HG02798 (cell line): ENCODE data around the gene CCSER2.
"Not testable (repeated sequence)": the region's sequence is repeated elsewhere in the genome, so short reads cannot be mapped to it uniquely, and the experiment has no call there.

Source experiments
- ATAC-seq: cut with Tn5 transposase; IDR thresholded peaks from one replicate; pipeline ENCODE4 v1.9.1; 2021; ENCODE audit warnings: mild to moderate bottlenecking; ENCODE audit not compliant: unreplicated experiment, poor library complexity

Gene CCSER2

GRCh38 chr10:84341538-84341856, 13.1 kb downstream of the CCSER2 start:
- no peak for ATAC-seq

- ATAC-seq: no peak
These were observed 13.6 kb downstream of the CCSER2 start for GRCh38 chr10:84341983-84342382.

- peak; percentile 32 for ATAC-seq
These were observed 14.2 kb downstream of the CCSER2 start for GRCh38 chr10:84342584-84342983.

- no peak for ATAC-seq
These were observed 15.4 kb downstream of the CCSER2 start for GRCh38 chr10:84343831-84344230.

GRCh38 chr10:84344526-84344925, 16.1 kb downstream of the CCSER2 start:
- no peak for ATAC-seq

GRCh38 chr10:84347575-84348002, 19.2 kb downstream of the CCSER2 start:
- ATAC-seq: not testable (repeated sequence)

GRCh38 chr10:84348447-84348846, 20.1 kb downstream of the CCSER2 start:
- no peak for ATAC-seq

- no peak for ATAC-seq
These were observed 20.5 kb downstream of the CCSER2 start for GRCh38 chr10:84348860-84349259.

- ATAC-seq: peak; percentile 95
These were observed 24.0 kb downstream of the CCSER2 start for GRCh38 chr10:84352251-84352842.

GRCh38 chr10:84353052-84353803, 24.8 kb downstream of the CCSER2 start:
- no peak for ATAC-seq

- ATAC-seq: no peak
These were observed 26.2 kb downstream of the CCSER2 start for GRCh38 chr10:84354623-84355022.

GRCh38 chr10:84355106-84355505, 26.7 kb downstream of the CCSER2 start:
- ATAC-seq: no peak

GRCh38 chr10:84356928-84357327, 28.5 kb downstream of the CCSER2 start:
- ATAC-seq: no peak

GRCh38 chr10:84358743-84359142, 30.4 kb downstream of the CCSER2 start:
- ATAC-seq: no peak

GRCh38 chr10:84360637-84361365, 32.4 kb downstream of the CCSER2 start:
- no peak for ATAC-seq

GRCh38 chr10:84365335-84365881, 37.0 kb downstream of the CCSER2 start:
- ATAC-seq: no peak

GRCh38 chr10:84366041-84366440, 37.7 kb downstream of the CCSER2 start:
- no peak for ATAC-seq

GRCh38 chr10:84367256-84367655, 38.9 kb downstream of the CCSER2 start:
- ATAC-seq: no peak

GRCh38 chr10:84368828-84369227, 40.4 kb downstream of the CCSER2 start:
- no peak for ATAC-seq

GRCh38 chr10:84370283-84370682, 41.9 kb downstream of the CCSER2 start:
- ATAC-seq: no peak

GRCh38 chr10:84371944-84372343, 43.6 kb downstream of the CCSER2 start:
- ATAC-seq: no peak
